Measurements from ENCODE around the gene BMPR2. TPM values are rescaled to one million over a fixed set of nuclear protein-coding genes. Genes with fewer than 3 reads are reported as not detected.
"Not testable (repeated sequence)": the region's sequence is repeated elsewhere in the genome, so short reads cannot be mapped to it uniquely, and the experiment has no call there.

Gene BMPR2
- polyA plus RNA-seq, 1 of the 3 experiments (the other 2 are of a cell fraction) = 10.2 TPM

GRCh38 chr2:202577250-202578183 lies 201.4 kb downstream of the BMPR2 start:
- no peak overlapping the region for H3K9ac ChIP-seq
- ChIA-PET POLR2A (no interaction called here), CTCF (interaction anchor here (0.8 kb wide), 1 partner anchor 11 kb away, joined by 5 read pairs; no protein-coding TSS in a partner anchor)
- no peak overlapping the region for H2AFZ ChIP-seq (ENCODE audit: low read depth)
- H3K4me2 ChIP-seq = no peak overlapping the region
- no peaks in the 10 kb centered on the region for H3K27me3 ChIP-seq (ENCODE audit: insufficient read depth)
- WGBS (ENCODE audit: low lambda C conversion rate) = 80% methylated on average over 10 of the region's 10 CpGs
- H3K36me3 ChIP-seq (replicated peaks in 1 of 2; ENCODE audit: control insufficient read depth in 1 of 2, insufficient read depth in 2 of 2, low read length in 1 of 2) = no peaks in the 10 kb centered on the region
- DNase-seq = no peak
- H3K27ac ChIP-seq (ENCODE audit: low read depth in 2 of 2, low read length in 1 of 2) = no peak overlapping the region
- H3F3A ChIP-seq (replicated peaks; ENCODE audit: insufficient read depth) = peaks cover 7% of the 10 kb centered on the region
- H3K79me2 ChIP-seq (ENCODE audit: insufficient read depth) = no peaks in the 10 kb centered on the region
- no peaks in the 10 kb centered on the region for H4K20me1 ChIP-seq (ENCODE audit: insufficient read depth)
- H3K4me3 ChIP-seq (ENCODE audit: low read depth in 2 of 2, low read length in 1 of 2) = no peak overlapping the region
- TF ChIP-seq ZBTB33 (IDR thresholded peaks at IDR 0.05; ENCODE audit: borderline replicate concordance, low read depth) = no peak
- no peak for TF ChIP-seq MEF2A (IDR thresholded peaks at IDR 0.05; ENCODE audit: borderline replicate concordance, low read depth)
- no peak for TF ChIP-seq JUND (IDR thresholded peaks at IDR 0.05)
- TF ChIP-seq RFX5 (IDR thresholded peaks at IDR 0.05; ENCODE audit: low read length) = no peak
- no peak for TF ChIP-seq RAD21 (IDR thresholded peaks at IDR 0.05; ENCODE audit: low read length)
- TF ChIP-seq REST (IDR thresholded peaks at IDR 0.05; ENCODE audit: low read depth, low read length) = no peak
- TF ChIP-seq TEAD4 (IDR thresholded peaks at IDR 0.05; ENCODE audit: borderline replicate concordance, insufficient read depth) = no peak
- no peaks in the 10 kb centered on the region for H3K4me1 ChIP-seq (ENCODE audit: control insufficient read depth in 1 of 2, insufficient read depth in 2 of 2, low read depth in 1 of 2, low read length in 1 of 2)
- H3K9me3 ChIP-seq = no peaks in the 10 kb centered on the region
- H3K9me2 ChIP-seq = no peaks in the 10 kb centered on the region

- H3F3A ChIP-seq (replicated peaks; ENCODE audit: insufficient read depth); H2AFZ ChIP-seq (ENCODE audit: low read depth); POLR2A ChIA-PET; H3K9me2 ChIP-seq; H3K27me3 ChIP-seq (ENCODE audit: insufficient read depth); H3K4me3 ChIP-seq (ENCODE audit: low read depth in 2 of 2, low read length in 1 of 2); H3K36me3 ChIP-seq (replicated peaks in 1 of 2; ENCODE audit: control insufficient read depth in 1 of 2, insufficient read depth in 2 of 2, low read length in 1 of 2); DNase-seq; H3K4me1 ChIP-seq (ENCODE audit: control insufficient read depth in 1 of 2, insufficient read depth in 2 of 2, low read depth in 1 of 2, low read length in 1 of 2); H3K79me2 ChIP-seq (ENCODE audit: insufficient read depth); CTCF ChIA-PET; H3K9ac ChIP-seq; H4K20me1 ChIP-seq (ENCODE audit: insufficient read depth); H3K9me3 ChIP-seq; H3K27ac ChIP-seq (ENCODE audit: low read depth in 2 of 2, low read length in 1 of 2); H3K4me2 ChIP-seq: not testable (repeated sequence)
- 83% methylated on average over 7 of the region's 7 CpGs for WGBS (ENCODE audit: low lambda C conversion rate)
These were observed 206.7 kb downstream of the BMPR2 start for GRCh38 chr2:202582846-202583245.
